Measurements from ENCODE around the gene CHRFAM7A.
"Not testable (repeated sequence)": the region's sequence is repeated elsewhere in the genome, so short reads cannot be mapped to it uniquely, and the experiment has no call there.

The CHRFAM7A gene

DNA sequence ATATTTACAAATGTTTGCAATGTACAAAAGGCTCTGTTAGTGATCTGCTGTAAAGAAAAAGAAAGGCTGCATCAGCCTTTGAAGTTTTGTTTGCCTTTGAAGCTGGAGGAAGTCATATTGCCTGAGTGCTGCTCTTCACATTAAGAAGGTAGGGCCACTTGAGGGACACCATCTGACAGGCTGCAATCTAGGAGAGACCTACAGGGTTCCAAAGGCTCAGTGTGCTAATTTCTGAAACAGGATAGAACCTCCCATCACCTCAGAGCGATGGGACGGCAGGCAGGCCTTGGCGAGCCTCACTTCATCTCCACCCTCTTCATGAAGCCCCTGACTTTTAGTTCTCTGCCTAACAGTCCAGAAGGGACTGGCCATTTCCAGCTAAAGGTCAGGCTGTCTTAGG lies 77.6 kb downstream of the CHRFAM7A start:
- DNase-seq, result not testable (repeated sequence)

DNA sequence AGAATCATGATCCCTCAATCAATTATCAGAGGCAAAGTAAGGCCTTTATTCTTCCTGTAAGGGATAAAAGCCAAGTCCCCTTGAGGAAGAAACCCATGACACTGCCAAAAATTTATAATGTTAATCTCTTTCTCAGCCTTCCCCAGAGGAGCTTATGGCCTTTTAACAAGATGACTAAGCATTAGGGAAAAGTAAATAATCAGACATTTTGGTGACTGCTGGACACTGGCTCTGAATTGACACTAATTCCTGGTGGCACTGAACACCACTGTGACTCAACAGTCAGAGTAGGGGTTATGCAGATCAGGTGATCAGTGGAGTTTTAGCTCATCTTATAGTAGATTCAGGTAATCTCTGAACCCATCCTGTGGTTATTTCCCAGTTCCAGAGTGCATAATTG lies 82.8 kb downstream of the CHRFAM7A start:
- DNase-seq, result not testable (repeated sequence)

Measured in CD4-positive, alpha-beta T cell treated with Interleukin-1 beta for 1 hour (primary cell).